GM21619 (cell line): ENCODE measurements around the gene GPR161.
A peak's percentile ranks its signal among the peaks of the same experiment; 100 is the strongest.
"Not testable (repeated sequence)": the region's sequence is repeated elsewhere in the genome, so short reads cannot be mapped to it uniquely, and the experiment has no call there.

ENCODE experiments used
- ATAC-seq: cut with Tn5 transposase; IDR thresholded peaks from one replicate; pipeline ENCODE4 v1.9.1; 2021; ENCODE audit not compliant: unreplicated experiment

Gene GPR161

GRCh38 chr1:168089979-168090337, 46.8 kb downstream of the GPR161 start:
- no peak for ATAC-seq

- ATAC-seq: no peak
Observed at GRCh38 chr1:168089326-168089978, 47.3 kb downstream of the GPR161 start.

DNA sequence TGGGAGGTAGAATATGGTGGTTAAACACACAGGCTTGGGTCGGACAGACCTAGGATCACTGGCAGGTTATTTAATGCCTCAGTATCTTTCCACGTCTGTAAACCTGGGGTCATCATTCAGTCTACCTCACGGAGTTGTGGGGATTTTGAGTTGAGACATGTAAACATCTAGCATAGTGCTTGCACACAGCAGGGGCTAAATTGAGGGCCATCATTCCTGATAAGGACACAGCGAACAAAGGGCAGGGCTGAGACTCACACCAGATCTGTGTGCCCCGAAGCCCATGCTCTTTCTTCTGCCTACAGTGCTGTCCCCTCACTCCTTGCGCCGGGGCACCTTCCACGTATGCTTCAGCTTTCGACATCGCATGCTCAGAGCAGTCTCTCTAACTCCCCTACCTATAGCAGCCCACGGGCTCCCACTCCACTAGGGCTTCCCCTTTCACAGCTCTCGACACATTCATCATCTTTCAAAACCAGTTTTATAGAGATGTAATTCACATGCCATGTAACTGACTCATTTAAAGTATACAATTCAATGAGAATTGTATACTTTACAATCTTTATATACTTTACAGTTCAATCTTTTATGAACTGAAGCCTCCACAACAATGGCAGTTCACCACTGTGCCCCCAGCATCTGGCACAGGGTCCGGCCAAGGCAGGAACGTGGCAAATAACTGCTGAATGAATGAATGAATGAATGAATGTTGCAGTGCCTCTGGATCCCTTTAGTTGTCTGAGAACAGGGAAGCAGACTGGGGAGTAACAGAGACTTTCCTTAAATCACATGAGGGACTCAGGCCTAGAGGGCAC, 48.0 kb downstream of the GPR161 start:
- no peak for ATAC-seq

- ATAC-seq: no peak
Observed at GRCh38 chr1:168087696-168088095, 49.0 kb downstream of the GPR161 start.

GRCh38 chr1:168086438-168086837, 50.3 kb downstream of the GPR161 start:
- no peak for ATAC-seq

GRCh38 chr1:168085401-168085872, 51.3 kb downstream of the GPR161 start:
- ATAC-seq: no peak

- no peak for ATAC-seq
Observed at GRCh38 chr1:168084396-168085231, 52.1 kb downstream of the GPR161 start.

DNA sequence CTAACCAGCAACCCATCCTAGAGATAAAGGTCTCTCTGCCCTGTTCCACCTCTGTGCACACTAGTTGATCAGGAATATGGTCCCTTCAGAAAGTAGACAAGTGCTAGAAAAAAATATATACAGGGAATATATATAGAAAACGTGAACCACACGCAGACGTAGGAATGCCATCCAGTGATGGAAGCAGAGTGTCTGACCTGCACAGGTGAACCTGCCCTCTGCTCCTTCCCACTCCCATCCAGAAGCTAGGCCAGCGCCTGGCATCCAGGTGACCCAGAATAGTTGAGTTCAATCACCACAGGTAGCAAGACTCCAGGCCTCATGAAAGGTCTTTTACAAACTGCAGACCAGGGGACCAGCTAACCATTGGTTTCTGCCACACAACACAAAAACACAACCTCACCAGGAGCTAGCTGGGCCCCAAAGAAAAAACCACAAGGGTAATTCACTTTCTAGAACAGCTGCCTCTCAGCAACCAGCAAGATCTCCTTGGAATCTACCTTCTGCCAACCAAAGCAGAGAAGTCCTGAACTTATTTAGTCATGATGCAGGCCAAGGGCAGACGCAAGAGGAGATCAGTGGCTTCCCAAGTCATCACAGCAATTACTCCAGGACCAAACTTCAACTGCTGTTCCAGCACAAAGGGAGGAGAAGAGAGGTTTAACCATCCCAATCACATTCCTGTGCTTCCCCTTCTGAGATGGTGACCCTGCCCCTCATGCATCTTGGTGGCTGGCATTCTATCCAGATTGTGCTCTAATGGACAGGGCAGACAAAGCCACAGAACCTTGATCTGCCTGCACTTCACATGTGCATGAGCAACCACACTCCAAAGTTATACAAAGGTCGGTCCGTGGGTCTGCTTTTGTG, 53.0 kb downstream of the GPR161 start:
- ATAC-seq: no peak

GRCh38 chr1:168082008-168082876, 54.5 kb downstream of the GPR161 start:
- ATAC-seq: peak; percentile 92

- ATAC-seq: no peak
Observed at GRCh38 chr1:168081373-168082007, 55.2 kb downstream of the GPR161 start.

- no peak for ATAC-seq
Observed at GRCh38 chr1:168079761-168080160, 57.0 kb downstream of the GPR161 start.

GRCh38 chr1:168069384-168069783, 67.3 kb downstream of the GPR161 start:
- ATAC-seq: no peak

DNA sequence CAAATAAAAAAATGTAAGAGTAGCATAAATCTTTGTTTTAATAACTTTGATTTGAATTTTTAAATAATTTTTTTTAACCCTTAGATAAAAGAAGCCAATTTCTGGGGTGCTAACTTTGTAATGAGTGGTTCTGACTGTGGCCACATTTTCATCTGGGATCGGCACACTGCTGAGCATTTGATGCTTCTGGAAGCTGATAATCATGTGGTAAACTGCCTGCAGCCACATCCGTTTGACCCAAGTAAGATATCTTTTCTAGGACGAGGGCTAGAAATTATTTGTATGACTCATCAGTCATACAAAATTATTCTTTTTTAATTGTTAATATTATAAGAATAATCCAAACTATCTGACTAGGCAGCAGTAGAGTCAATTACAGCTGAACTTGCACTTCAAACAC, 71.2 kb downstream of the GPR161 start:
- no peak for ATAC-seq

DNA sequence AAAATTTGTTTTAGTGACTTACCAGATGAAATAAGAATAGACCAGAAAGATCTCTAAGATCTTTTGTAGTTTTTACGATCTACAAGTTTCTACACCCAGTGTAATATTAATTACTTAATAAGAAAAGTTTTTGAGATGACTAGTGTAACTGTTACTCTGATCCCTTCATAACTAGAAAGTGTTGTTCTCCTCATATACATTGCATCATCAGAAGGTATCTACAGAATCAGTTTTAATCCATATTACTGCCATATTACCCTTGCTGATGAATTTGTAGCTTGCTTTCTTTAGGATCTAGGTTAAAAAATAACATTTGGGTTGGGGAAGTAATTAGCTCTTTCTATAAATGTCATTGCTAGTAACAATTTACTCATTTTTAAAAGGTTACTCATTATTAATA, 72.5 kb downstream of the GPR161 start:
- no peak for ATAC-seq

DNA sequence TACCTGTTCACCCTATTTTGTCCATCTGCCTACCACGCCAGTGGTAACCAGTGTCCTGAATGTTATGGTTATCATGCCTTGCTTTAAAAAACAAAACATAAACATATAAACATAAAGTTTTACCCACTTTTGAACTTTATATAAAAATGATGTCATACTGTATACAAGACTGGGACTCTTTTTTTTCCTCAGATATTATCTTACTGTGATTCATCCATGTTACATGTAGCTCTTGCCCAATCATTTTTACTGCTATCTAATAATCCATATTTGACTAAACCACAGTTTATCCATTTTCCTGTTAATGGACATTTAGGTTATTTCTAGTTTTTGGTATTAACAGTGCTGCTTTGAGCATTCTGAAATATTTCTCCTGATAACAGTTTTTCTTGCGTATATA, 78.8 kb downstream of the GPR161 start:
- no peak for ATAC-seq

GRCh38 chr1:168057355-168057754, 79.4 kb downstream of the GPR161 start:
- ATAC-seq: no peak

- ATAC-seq: not testable (repeated sequence)
Observed at GRCh38 chr1:168056152-168056551, 80.6 kb downstream of the GPR161 start.

- no peak for ATAC-seq
Observed at GRCh38 chr1:168054117-168054516, 82.6 kb downstream of the GPR161 start.

DNA sequence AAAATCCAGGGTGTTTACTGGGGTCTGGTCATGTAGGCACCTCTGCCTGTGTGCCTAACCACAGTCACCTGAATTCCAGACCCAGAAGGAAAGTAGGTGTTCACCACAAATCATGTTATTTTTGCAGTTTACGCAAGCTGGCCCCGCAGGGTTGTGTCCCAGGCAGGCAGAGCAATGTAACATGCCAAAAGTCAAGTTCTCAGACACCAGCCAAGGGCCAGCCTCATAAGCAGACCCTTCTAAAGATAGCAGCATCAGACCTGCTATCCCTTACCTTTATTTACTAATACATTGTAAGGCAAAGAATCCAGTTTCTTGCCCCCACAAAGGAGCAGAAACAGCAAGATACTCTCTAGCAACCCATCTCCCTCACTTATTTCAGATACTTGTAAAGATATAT, 83.0 kb downstream of the GPR161 start:
- ATAC-seq: no peak
